ENCODE measurements around the gene IRS2.

Gene IRS2

GRCh38 chr13:109783447-109783814, 3.0 kb downstream of the IRS2 start:
- Histone ChIP-seq H3K9ac (ENCODE audit: low read length) (no peak overlapping the region), H3K4me3 (ENCODE audit: low read length) (no peak overlapping the region), H3K4me1 (ENCODE audit: control insufficient read depth, insufficient read depth, low read length) (peaks cover 10% of the 10 kb centered on the region), H3K27me3 (ENCODE audit: control insufficient read depth, insufficient read depth, low read length) (peaks cover 16% of the 10 kb centered on the region), H3K9me3 (ENCODE audit: control insufficient read depth, low read length) (no peaks in the 10 kb centered on the region), H3K36me3 (ENCODE audit: control insufficient read depth, insufficient read depth, low read length) (no peaks in the 10 kb centered on the region)

GRCh38 chr13:109782823-109783431, 3.5 kb downstream of the IRS2 start:
- peaks cover 15% of the 10 kb centered on the region for H3K4me1 ChIP-seq (ENCODE audit: control insufficient read depth, insufficient read depth, low read length)
- no peak overlapping the region for H3K9ac ChIP-seq (ENCODE audit: low read length)
- H3K4me3 ChIP-seq (ENCODE audit: low read length): no peak overlapping the region
- no peaks in the 10 kb centered on the region for H3K36me3 ChIP-seq (ENCODE audit: control insufficient read depth, insufficient read depth, low read length)
- no peaks in the 10 kb centered on the region for H3K9me3 ChIP-seq (ENCODE audit: control insufficient read depth, low read length)
- H3K27me3 ChIP-seq (ENCODE audit: control insufficient read depth, insufficient read depth, low read length): peaks cover 16% of the 10 kb centered on the region

GRCh38 chr13:109782066-109782822, 4.1 kb downstream of the IRS2 start:
- H3K36me3 ChIP-seq (ENCODE audit: control insufficient read depth, insufficient read depth, low read length): no peaks in the 10 kb centered on the region
- no peaks in the 10 kb centered on the region for H3K9me3 ChIP-seq (ENCODE audit: control insufficient read depth, low read length)
- H3K9ac ChIP-seq (ENCODE audit: low read length): no peak overlapping the region
- H3K27me3 ChIP-seq (ENCODE audit: control insufficient read depth, insufficient read depth, low read length): peaks cover 9% of the 10 kb centered on the region
- no peak overlapping the region for H3K4me3 ChIP-seq (ENCODE audit: low read length)
- H3K4me1 ChIP-seq (ENCODE audit: control insufficient read depth, insufficient read depth, low read length): peaks cover 18% of the 10 kb centered on the region

- H3K4me1 ChIP-seq (ENCODE audit: control insufficient read depth, insufficient read depth, low read length): peaks cover 18% of the 10 kb centered on the region
Measured at GRCh38 chr13:109781384-109782065, 4.9 kb downstream of the IRS2 start.

GRCh38 chr13:109780845-109781383, 5.5 kb downstream of the IRS2 start:
- Histone ChIP-seq H3K9me3 (ENCODE audit: control insufficient read depth, low read length) (no peaks in the 10 kb centered on the region), H3K36me3 (ENCODE audit: control insufficient read depth, insufficient read depth, low read length) (no peaks in the 10 kb centered on the region), H3K4me3 (ENCODE audit: low read length) (peak overlapping the region; percentile 35), H3K9ac (ENCODE audit: low read length) (peak overlapping the region; percentile 60), H3K4me1 (ENCODE audit: control insufficient read depth, insufficient read depth, low read length) (peaks cover 18% of the 10 kb centered on the region), H3K27me3 (ENCODE audit: control insufficient read depth, insufficient read depth, low read length) (peaks cover 7% of the 10 kb centered on the region)

More at GRCh38 chr13:109781384-109782065, 4.9 kb downstream of the IRS2 start:
- Histone ChIP-seq H3K4me3 (ENCODE audit: low read length) (peak overlapping the region; percentile 35), H3K27me3 (ENCODE audit: control insufficient read depth, insufficient read depth, low read length) (peaks cover 7% of the 10 kb centered on the region), H3K9ac (ENCODE audit: low read length) (peak overlapping the region; percentile 60), H3K9me3 (ENCODE audit: control insufficient read depth, low read length) (no peaks in the 10 kb centered on the region), H3K36me3 (ENCODE audit: control insufficient read depth, insufficient read depth, low read length) (no peaks in the 10 kb centered on the region)

GRCh38 chr13:109779876-109780510, 6.4 kb downstream of the IRS2 start:
- H3K9me3 ChIP-seq (ENCODE audit: control insufficient read depth, low read length): no peaks in the 10 kb centered on the region
- no peak overlapping the region for H3K4me3 ChIP-seq (ENCODE audit: low read length)
- peaks cover 2% of the 10 kb centered on the region for H3K27me3 ChIP-seq (ENCODE audit: control insufficient read depth, insufficient read depth, low read length)
- H3K4me1 ChIP-seq (ENCODE audit: control insufficient read depth, insufficient read depth, low read length): peaks cover 18% of the 10 kb centered on the region
- H3K9ac ChIP-seq (ENCODE audit: low read length): no peak overlapping the region
- H3K36me3 ChIP-seq (ENCODE audit: control insufficient read depth, insufficient read depth, low read length): no peaks in the 10 kb centered on the region

GRCh38 chr13:109779074-109779473, 7.3 kb downstream of the IRS2 start:
- Histone ChIP-seq H3K27me3 (ENCODE audit: control insufficient read depth, insufficient read depth, low read length) (no peaks in the 10 kb centered on the region), H3K4me1 (ENCODE audit: control insufficient read depth, insufficient read depth, low read length) (peaks cover 18% of the 10 kb centered on the region), H3K9me3 (ENCODE audit: control insufficient read depth, low read length) (no peaks in the 10 kb centered on the region), H3K9ac (ENCODE audit: low read length) (no peak overlapping the region), H3K4me3 (ENCODE audit: low read length) (no peak overlapping the region), H3K36me3 (ENCODE audit: control insufficient read depth, insufficient read depth, low read length) (no peaks in the 10 kb centered on the region)

GRCh38 chr13:109778102-109778542, 8.3 kb downstream of the IRS2 start:
- no peaks in the 10 kb centered on the region for H3K27me3 ChIP-seq (ENCODE audit: control insufficient read depth, insufficient read depth, low read length)
- no peaks in the 10 kb centered on the region for H3K9me3 ChIP-seq (ENCODE audit: control insufficient read depth, low read length)
- H3K4me1 ChIP-seq (ENCODE audit: control insufficient read depth, insufficient read depth, low read length): peaks cover 18% of the 10 kb centered on the region
- H3K36me3 ChIP-seq (ENCODE audit: control insufficient read depth, insufficient read depth, low read length): no peaks in the 10 kb centered on the region
- H3K4me3 ChIP-seq (ENCODE audit: low read length): no peak overlapping the region
- H3K9ac ChIP-seq (ENCODE audit: low read length): no peak overlapping the region

GRCh38 chr13:109776575-109776974, 9.8 kb downstream of the IRS2 start:
- H3K27me3 ChIP-seq (ENCODE audit: control insufficient read depth, insufficient read depth, low read length): no peaks in the 10 kb centered on the region
- no peaks in the 10 kb centered on the region for H3K9me3 ChIP-seq (ENCODE audit: control insufficient read depth, low read length)
- no peak overlapping the region for H3K4me3 ChIP-seq (ENCODE audit: low read length)
- no peak overlapping the region for H3K9ac ChIP-seq (ENCODE audit: low read length)
- H3K4me1 ChIP-seq (ENCODE audit: control insufficient read depth, insufficient read depth, low read length): peaks cover 14% of the 10 kb centered on the region
- H3K36me3 ChIP-seq (ENCODE audit: control insufficient read depth, insufficient read depth, low read length): no peaks in the 10 kb centered on the region

- Histone ChIP-seq H3K4me1 (ENCODE audit: control insufficient read depth, insufficient read depth, low read length) (peaks cover 8% of the 10 kb centered on the region), H3K9me3 (ENCODE audit: control insufficient read depth, low read length) (no peaks in the 10 kb centered on the region), H3K4me3 (ENCODE audit: low read length) (no peak overlapping the region), H3K36me3 (ENCODE audit: control insufficient read depth, insufficient read depth, low read length) (no peaks in the 10 kb centered on the region), H3K9ac (ENCODE audit: low read length) (no peak overlapping the region), H3K27me3 (ENCODE audit: control insufficient read depth, insufficient read depth, low read length) (no peaks in the 10 kb centered on the region)
Measured at GRCh38 chr13:109773786-109774185, 12.6 kb downstream of the IRS2 start.

- Histone ChIP-seq H3K9me3 (ENCODE audit: control insufficient read depth, low read length) (no peaks in the 10 kb centered on the region), H3K27me3 (ENCODE audit: control insufficient read depth, insufficient read depth, low read length) (no peaks in the 10 kb centered on the region), H3K4me3 (ENCODE audit: low read length) (no peak overlapping the region), H3K9ac (ENCODE audit: low read length) (no peak overlapping the region), H3K36me3 (ENCODE audit: control insufficient read depth, insufficient read depth, low read length) (no peaks in the 10 kb centered on the region), H3K4me1 (ENCODE audit: control insufficient read depth, insufficient read depth, low read length) (peaks cover 6% of the 10 kb centered on the region)
Measured at GRCh38 chr13:109773276-109773675, 13.1 kb downstream of the IRS2 start.

All from mucosa of stomach (tissue), 1 donor.